Epithelial cell of prostate (primary cell): ENCODE measurements around the gene RAMP2.
"Not testable (repeated sequence)": the region's sequence is repeated elsewhere in the genome, so short reads cannot be mapped to it uniquely, and the experiment has no call there.

Experiments used
- DNase-seq: peaks from one replicate; pipeline ENCODE4 v3.0.0-alpha.2; 2011; ENCODE audit warnings: low read depth, low spot score
- H3K27ac ChIP-seq: fragments of 450-650 bp; 2 replicates; pipeline ENCODE4 v1.5.1; 2017; ENCODE audit warnings: mild to moderate bottlenecking

Gene RAMP2

GRCh38 chr17:42760652-42761581 is at the start of gene RAMP2:
Gene RAMP2 (plus strand): TSS chr17:42761227. CDS start chr17:42761262, 35 bp downstream.
- DNase-seq: no peak
- H3K27ac ChIP-seq: no peak within 1 kb of the TSS

- H3K27ac ChIP-seq: no peak overlapping the region
- DNase-seq: no peak
Measured at GRCh38 chr17:42720996-42721583, 39.9 kb upstream of the RAMP2 start.

- no peak for DNase-seq
- H3K27ac ChIP-seq: no peak overlapping the region
Measured at GRCh38 chr17:42723636-42724035, 37.4 kb upstream of the RAMP2 start.

- DNase-seq: no peak
- no peak overlapping the region for H3K27ac ChIP-seq
Measured at GRCh38 chr17:42725143-42725542, 35.9 kb upstream of the RAMP2 start.

GRCh38 chr17:42740699-42741098 is 20.3 kb upstream of the RAMP2 start:
- DNase-seq: no peak
- no peak overlapping the region for H3K27ac ChIP-seq

- not testable (repeated sequence) for DNase-seq, H3K27ac ChIP-seq
Measured at GRCh38 chr17:42742916-42743315, 18.1 kb upstream of the RAMP2 start.

GRCh38 chr17:42743595-42744282 is 17.3 kb upstream of the RAMP2 start:
- peak overlapping the region; percentile 68 for H3K27ac ChIP-seq
- no peak for DNase-seq

- no peak for DNase-seq
- H3K27ac ChIP-seq: peak overlapping the region; percentile 68
Measured at GRCh38 chr17:42744283-42744805, 16.7 kb upstream of the RAMP2 start.

- H3K27ac ChIP-seq: peak within 1 kb of the TSS; percentile 68
- peak; percentile 31 for DNase-seq
Measured at GRCh38 chr17:42744806-42745617, 16.0 kb upstream of the RAMP2 start, which contains the start of gene EZH1. Gene EZH1 (minus strand): TSS chr17:42745040. CDS start chr17:42728941, 16,099 bp downstream.

- no peak overlapping the region for H3K27ac ChIP-seq
- DNase-seq: no peak
Measured at GRCh38 chr17:42748202-42748907, 12.7 kb upstream of the RAMP2 start.

- no peak overlapping the region for H3K27ac ChIP-seq
- DNase-seq: no peak
Measured at GRCh38 chr17:42748908-42749798, 11.9 kb upstream of the RAMP2 start.

- no peak for DNase-seq
- no peak overlapping the region for H3K27ac ChIP-seq
Measured at GRCh38 chr17:42750739-42751344, 10.2 kb upstream of the RAMP2 start.

- no peak for DNase-seq
- H3K27ac ChIP-seq: no peak overlapping the region
Measured at GRCh38 chr17:42751628-42752027, 9.4 kb upstream of the RAMP2 start.

GRCh38 chr17:42754782-42755181 is 6.2 kb upstream of the RAMP2 start:
- DNase-seq: peak; percentile 56
- H3K27ac ChIP-seq: no peak overlapping the region

- DNase-seq: no peak
- H3K27ac ChIP-seq: no peak overlapping the region
Measured at GRCh38 chr17:42759982-42760651, 910 bp upstream of the RAMP2 start.

- DNase-seq: no peak
- H3K27ac ChIP-seq: no peak overlapping the region
Measured at GRCh38 chr17:42761638-42762037, 611 bp downstream of the RAMP2 start.

GRCh38 chr17:42766124-42766523 is 5.1 kb downstream of the RAMP2 start:
- no peak for DNase-seq
- H3K27ac ChIP-seq: no peak overlapping the region
